ENCODE measurements around the gene PPP3CA.

PPP3CA gene

DNA sequence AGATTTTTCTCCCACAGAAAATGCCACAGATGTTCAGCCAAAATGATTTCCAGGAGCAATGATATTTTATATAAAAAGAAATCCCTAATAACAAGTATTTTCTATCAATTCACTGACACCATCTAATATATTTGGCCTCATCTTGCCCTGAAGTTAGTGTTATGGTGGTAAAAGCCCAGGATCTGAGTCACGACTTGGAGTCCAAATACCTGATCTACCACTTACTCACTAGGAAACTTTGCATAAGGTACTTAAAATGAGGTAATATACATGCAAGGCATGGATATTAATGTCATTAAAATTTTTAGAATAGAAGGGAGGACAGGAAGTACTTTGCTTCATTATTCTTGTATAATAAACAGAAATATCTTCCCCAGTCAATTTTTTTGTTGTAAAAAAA lies 16.3 kb downstream of the PPP3CA start:
- no peak for TF ChIP-seq CTCF (IDR thresholded peaks at IDR 0.05; ENCODE audit: extremely low read depth, missing control alignments)
- DNase-seq (ENCODE audit: low spot score): no peak

DNA sequence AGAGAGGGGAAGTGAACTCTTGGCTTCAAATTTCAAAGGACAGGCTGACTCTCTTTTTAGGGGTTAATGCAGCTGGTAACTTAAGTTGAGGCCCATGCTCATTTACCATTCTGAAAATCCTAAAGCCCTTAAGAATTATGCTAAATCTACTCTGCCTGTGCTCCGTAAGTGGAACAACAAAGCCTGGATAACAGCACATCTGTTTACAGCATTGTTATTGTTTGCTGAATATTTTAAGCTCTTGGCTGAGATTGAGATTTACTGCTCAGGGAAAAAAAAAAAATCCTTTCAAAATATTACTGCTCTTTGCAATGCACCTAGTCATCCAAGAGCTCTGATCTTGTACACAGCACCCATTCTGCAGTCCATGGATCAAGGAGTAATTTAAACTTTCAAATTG lies 17.7 kb downstream of the PPP3CA start:
- no peak for TF ChIP-seq CTCF (IDR thresholded peaks at IDR 0.05; ENCODE audit: extremely low read depth, missing control alignments)
- no peak for DNase-seq (ENCODE audit: low spot score)

GRCh38 chr4:101328063-101328602 lies 19.2 kb downstream of the PPP3CA start:
- peak; percentile 29 for DNase-seq (ENCODE audit: low spot score)
- TF ChIP-seq CTCF (IDR thresholded peaks at IDR 0.05; ENCODE audit: extremely low read depth, missing control alignments): no peak

DNA sequence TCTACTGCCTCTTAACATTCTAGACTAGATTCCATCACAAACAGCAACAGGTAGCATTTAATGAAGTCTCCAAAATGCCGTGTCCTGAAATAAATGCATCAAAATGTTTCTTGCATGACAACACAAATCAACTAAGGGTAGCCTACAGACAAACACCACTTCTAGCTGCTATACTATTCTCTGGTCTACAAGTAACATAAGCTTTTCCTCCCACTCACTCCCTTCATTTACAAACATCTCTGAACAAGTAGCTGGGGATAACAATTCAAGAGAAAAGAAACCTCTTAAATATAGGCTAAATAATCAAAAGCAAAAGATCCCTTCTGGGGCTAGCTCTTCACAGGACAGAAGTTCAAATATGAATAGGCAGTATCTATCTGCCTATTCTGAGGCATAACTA lies 20.8 kb downstream of the PPP3CA start:
- DNase-seq (ENCODE audit: low spot score): no peak
- no peak for TF ChIP-seq CTCF (IDR thresholded peaks at IDR 0.05; ENCODE audit: extremely low read depth, missing control alignments)

DNA sequence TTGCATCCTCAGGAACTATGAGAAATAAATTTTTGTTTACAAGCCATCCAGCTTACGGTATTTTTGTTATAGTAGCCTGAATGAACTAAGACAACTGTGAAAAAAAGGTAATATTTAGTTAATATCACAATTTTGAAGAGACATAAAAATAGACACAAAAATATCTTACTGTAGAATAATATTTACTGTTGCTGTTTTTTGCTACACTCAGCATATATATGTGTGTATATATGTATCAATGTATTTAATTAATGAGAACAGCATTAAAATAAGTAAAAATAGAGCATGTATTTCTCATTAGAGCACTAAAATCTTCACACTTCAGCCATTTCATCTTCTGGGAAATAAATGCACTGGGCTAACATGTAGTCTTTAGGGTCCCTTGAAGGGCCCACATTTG lies 24.6 kb downstream of the PPP3CA start:
- no peak for DNase-seq (ENCODE audit: low spot score)
- TF ChIP-seq CTCF (IDR thresholded peaks at IDR 0.05; ENCODE audit: extremely low read depth, missing control alignments): no peak

DNA sequence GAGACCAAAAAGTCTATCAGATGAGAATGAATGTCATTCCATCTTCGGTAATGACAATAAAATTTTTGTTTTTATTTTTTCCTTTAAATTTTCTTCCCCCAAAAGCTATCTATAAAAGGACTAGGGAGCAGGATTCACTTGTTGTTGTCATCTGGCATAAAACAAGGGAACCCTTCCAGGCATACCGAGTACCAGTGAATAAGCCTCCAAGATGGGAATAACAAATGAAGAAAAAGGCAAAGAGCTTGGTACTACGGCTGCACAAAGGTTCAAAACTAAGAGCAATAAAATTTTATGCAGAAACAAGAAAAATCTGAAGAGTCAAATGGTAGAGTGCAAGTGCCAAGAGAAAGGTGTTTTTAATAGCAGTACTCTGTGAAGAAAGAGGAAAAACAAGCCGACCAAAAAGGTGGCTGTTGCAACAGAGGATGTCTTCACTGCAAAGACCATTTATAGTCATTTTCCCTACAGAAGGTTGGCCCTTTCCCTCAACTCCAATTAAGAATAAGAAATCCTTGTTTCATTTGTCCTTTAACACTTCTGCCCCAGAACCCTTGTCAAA lies 25.8 kb downstream of the PPP3CA start:
- DNase-seq (ENCODE audit: low spot score): no peak
- no peak for TF ChIP-seq CTCF (IDR thresholded peaks at IDR 0.05; ENCODE audit: extremely low read depth, missing control alignments)

DNA sequence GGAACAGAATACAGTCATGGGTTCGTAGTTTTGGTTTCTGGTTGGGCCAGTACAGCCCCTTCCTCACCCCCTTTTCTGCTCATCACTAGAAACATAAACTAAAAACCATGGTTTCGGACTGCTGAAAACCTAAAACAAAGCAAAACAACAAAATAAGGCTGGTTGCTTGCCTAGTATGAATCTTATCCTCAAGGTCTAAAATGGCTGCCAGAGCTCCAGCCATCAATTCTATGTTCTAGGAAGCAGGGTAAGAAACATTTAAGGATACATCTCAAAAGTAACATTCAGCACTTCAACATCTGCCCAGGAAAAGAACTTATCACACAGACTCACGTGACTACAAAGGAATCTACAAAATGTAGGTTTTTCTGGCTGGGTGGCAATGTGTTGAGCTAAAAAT lies 31.5 kb downstream of the PPP3CA start:
- no peak for TF ChIP-seq CTCF (IDR thresholded peaks at IDR 0.05; ENCODE audit: extremely low read depth, missing control alignments)

More for the DNA sequence above, 31.5 kb downstream of the PPP3CA start:
- DNase-seq (ENCODE audit: low spot score): no peak

Measured in GM20000 (cell line).